Brain microvascular endothelial cell (primary cell): ENCODE data around the gene SMTNL1.

Source experiments
- DNase-seq: peaks from one replicate; pipeline ENCODE4 v3.0.0-alpha.2; 2020
- H3K27ac ChIP-seq: fragments of 250-450 bp; sonication (Bioruptor Pico); 2 replicates; pipeline ENCODE4 v1.5.1; 2020; ENCODE audit warnings: mild to moderate bottlenecking, moderate library complexity
- H3K27me3 ChIP-seq: fragments of 250-450 bp; sonication (Bioruptor Pico); replicated peaks from 2 replicates; pipeline ENCODE4 v1.5.1; 2020; ENCODE audit warnings: mild to moderate bottlenecking
- H3K36me3 ChIP-seq: fragments of 250-450 bp; sonication (Bioruptor Pico); replicated peaks from 2 replicates; pipeline ENCODE4 v1.5.1; 2020; ENCODE audit warnings: mild to moderate bottlenecking
- H3K4me3 ChIP-seq: 2 replicates; pipeline ENCODE4 v1.5.1; 2011; ENCODE audit warnings: low read depth, mild to moderate bottlenecking, control low read depth, low read length, moderate library complexity
- in situ Hi-C: cut with HindIII; loops from 2 replicates; pipeline ENCODE4 v1.10.0; 2017; ENCODE audit warnings: low sequenced_read_pairs, low pct_ligation_motif_present
- TF ChIP-seq, protein P1 (sequence below): IDR thresholded peaks from 2 replicates; pipeline ENCODE4 v1.5.1; 2011; ENCODE audit warnings: low read depth, mild to moderate bottlenecking, moderate library complexity, low read length, control low read depth, inconsistent platforms; ENCODE audit errors: missing control alignments

Gene SMTNL1

DNA sequence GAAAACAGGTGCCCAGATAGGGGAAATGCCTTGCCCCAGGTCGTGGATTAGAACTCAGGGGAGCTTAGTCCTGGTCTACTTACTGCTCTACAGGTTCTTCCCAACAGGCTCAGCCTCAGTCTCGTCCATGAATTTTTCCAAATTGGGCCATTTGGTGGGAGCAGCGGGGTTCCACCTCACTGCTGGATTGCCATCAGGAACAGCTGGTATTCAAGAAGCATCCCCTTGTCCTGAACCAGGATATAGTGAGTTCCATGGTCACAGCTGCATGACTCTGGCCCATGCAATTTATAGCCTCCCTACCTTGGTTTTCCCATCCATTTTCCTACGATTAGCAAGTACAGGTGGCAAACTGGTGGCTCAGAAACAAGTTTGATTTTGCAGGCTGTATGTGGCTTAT is 36.7 kb downstream of the SMTNL1 start:
- in situ Hi-C loops = no loop called here
- Histone ChIP-seq H3K27ac (no peak overlapping the region), H3K27me3 (no peaks in the 10 kb centered on the region), H3K36me3 (no peaks in the 10 kb centered on the region), H3K4me3 (no peak overlapping the region)
- TF ChIP-seq, protein P1, sequence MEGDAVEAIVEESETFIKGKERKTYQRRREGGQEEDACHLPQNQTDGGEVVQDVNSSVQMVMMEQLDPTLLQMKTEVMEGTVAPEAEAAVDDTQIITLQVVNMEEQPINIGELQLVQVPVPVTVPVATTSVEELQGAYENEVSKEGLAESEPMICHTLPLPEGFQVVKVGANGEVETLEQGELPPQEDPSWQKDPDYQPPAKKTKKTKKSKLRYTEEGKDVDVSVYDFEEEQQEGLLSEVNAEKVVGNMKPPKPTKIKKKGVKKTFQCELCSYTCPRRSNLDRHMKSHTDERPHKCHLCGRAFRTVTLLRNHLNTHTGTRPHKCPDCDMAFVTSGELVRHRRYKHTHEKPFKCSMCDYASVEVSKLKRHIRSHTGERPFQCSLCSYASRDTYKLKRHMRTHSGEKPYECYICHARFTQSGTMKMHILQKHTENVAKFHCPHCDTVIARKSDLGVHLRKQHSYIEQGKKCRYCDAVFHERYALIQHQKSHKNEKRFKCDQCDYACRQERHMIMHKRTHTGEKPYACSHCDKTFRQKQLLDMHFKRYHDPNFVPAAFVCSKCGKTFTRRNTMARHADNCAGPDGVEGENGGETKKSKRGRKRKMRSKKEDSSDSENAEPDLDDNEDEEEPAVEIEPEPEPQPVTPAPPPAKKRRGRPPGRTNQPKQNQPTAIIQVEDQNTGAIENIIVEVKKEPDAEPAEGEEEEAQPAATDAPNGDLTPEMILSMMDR = no peak
- no peak for DNase-seq

DNA sequence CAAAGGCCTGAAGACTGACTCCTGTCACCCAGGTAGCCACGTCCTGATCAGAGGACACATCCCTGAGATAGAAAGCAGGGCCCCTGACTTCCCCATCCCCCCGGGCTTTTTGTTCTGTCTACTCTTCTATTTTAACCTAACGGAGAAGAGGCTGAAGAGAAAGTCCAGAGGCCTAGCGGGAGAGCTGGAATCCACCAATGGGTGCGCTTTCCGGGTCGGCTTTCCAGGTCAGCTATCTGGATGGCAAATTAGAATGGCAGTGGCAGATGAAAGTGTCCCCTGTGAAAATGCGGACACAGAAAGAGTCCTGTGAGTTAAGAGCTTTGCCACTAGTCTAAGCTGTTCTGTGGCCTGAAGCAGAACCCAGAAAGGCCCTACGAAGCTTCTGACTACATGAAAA is 46.9 kb downstream of the SMTNL1 start:
- Histone ChIP-seq H3K36me3 (no peaks in the 10 kb centered on the region), H3K27ac (no peak overlapping the region), H3K27me3 (no peaks in the 10 kb centered on the region), H3K4me3 (no peak overlapping the region)
- TF ChIP-seq, protein P1 = no peak
- no peak for DNase-seq
- in situ Hi-C loops = no loop called here

DNA sequence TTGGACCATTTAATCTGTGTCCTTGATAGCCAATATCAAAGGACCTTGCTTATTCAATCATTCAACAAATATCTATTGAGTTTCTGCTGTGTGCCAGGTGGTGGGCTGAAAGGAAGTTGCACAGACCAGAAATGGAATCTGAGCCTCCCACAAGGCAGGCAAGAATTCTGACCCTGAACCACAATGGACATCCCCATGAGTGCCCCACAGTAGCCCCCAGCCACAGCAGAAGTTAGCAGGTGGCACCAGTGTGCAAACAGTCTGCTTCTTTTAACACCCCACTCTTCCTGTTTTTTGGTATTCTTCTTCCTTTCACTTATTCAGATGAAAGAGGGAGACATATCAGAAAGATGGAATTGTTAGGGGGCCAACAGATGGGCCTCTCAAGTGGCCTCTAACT is 47.9 kb downstream of the SMTNL1 start:
- Histone ChIP-seq H3K36me3 (no peaks in the 10 kb centered on the region), H3K4me3 (no peak overlapping the region), H3K27ac (no peak overlapping the region), H3K27me3 (no peaks in the 10 kb centered on the region)
- no peak for DNase-seq
- TF ChIP-seq, protein P1 = no peak
- in situ Hi-C loops = no loop called here

DNA sequence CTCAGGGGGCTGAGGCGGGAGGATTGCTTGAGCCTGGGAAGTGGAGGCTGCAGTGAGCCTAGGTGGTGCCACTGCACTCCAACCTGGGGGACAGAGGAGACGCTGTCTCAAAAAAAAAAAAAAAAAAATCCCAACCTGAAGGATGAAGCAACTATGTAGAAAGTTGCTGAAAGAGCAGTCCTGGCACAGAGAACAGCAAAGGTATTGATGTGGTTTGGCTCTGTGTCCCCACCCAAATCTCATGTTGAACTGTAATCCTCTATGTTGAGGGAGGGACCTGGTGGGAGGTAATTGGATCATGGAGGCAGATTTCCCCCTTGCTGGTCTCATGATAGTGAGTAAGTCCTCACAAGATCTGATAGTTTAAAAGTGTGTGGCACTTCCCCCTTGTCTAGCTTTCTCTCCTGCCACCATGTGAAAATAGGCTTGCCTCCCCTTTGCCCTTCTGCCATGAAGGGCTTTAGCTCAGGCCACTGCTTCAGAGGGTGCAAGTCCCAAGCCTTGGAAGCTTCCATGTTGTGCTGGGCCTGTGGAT is 49.4 kb downstream of the SMTNL1 start:
- TF ChIP-seq, protein P1 = no peak

DNA sequence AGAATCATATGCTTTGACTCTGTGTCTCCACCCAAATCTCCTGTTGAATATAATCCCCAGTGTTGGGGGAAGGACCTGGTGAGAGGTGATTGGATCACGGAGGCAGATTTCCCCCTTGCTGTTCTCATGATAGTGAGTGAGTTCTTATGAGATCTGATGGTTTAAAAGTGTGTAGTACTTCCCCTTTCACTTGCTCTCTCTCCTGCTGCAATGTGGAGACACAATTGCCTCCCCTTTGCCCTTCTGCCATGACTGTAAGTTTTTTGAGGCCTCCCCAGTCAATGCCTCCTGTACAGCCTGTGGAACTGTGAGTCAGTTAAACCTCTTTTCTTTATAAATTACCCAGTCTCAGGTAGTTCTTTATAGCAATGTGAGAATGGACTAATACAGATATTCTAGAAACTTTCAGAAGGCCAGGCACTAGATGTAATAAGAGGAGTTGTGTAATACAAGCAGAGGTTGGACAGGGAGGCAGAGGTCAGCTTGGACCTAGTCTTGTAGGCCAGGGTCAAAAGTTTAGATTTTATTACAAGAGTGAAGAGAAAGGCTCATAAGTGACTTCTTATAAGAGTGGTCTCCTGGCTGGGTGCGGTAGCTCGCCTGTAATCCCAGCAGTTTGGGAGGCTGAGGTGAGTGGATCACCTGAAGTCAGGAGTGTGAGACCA is 50.8 kb downstream of the SMTNL1 start:
- H3K27ac ChIP-seq = no peak overlapping the region
- H3K27me3 ChIP-seq = no peaks in the 10 kb centered on the region
- no peaks in the 10 kb centered on the region for H3K36me3 ChIP-seq
- in situ Hi-C loops = no loop called here
- no peak overlapping the region for H3K4me3 ChIP-seq
- TF ChIP-seq, protein P1 = no peak
- DNase-seq = no peak

More for the DNA sequence above, 49.4 kb downstream of the SMTNL1 start:
- H3K36me3 ChIP-seq = no peaks in the 10 kb centered on the region
- no peak for DNase-seq
- in situ Hi-C loops = no loop called here
- H3K27me3 ChIP-seq = no peaks in the 10 kb centered on the region
- H3K4me3 ChIP-seq = no peak overlapping the region
- no peak overlapping the region for H3K27ac ChIP-seq
